Psoas muscle (tissue), 8 donors: ENCODE results near the gene FGFR2. TPM values are rescaled to one million over a fixed set of nuclear protein-coding genes. Genes with fewer than 3 reads are reported as not detected.

Experiments used
- ATAC-seq, 4 donors: fragments of 200-7000 bp; cut with Tn5 transposase; one replicate each; pipeline ENCODE4 v1.9.1; 2020; ENCODE audit warnings: moderate library complexity in 3 of 4, mild to moderate bottlenecking in 2 of 4
- DNase-seq, 2 donors: peaks; one replicate each; pipeline ENCODE4 v3.0.0-alpha.2; 2020
- H3K27ac ChIP-seq: fragments of 200-600 bp; one replicate; pipeline ENCODE4 v1.8.0; 2022
- H3K27me3 ChIP-seq, 3 donors: fragments of 200-600 bp in 1 of 3; one replicate each; pipeline versions ENCODE4 v1.6.1 to v1.8.0; 2013 to 2022; ENCODE audit warnings: low read length in 2 of 3, mild to moderate bottlenecking in 2 of 3, moderate library complexity in 1 of 3; ENCODE audit not compliant: insufficient read depth in 3 of 3
- H3K36me3 ChIP-seq, 2 donors: fragments of 200-600 bp in 1 of 2; one replicate each; pipeline versions ENCODE4 v1.6.1 to v1.8.0; 2013 to 2022; ENCODE audit warnings: low read depth in 1 of 2, mild to moderate bottlenecking in 1 of 2, moderate library complexity in 1 of 2; ENCODE audit not compliant: insufficient read depth in 1 of 2
- H3K4me1 ChIP-seq: fragments of 200-600 bp; one replicate; pipeline ENCODE4 v1.8.0; 2022
- H3K4me3 ChIP-seq: fragments of 200-600 bp; one replicate; pipeline ENCODE4 v1.8.0; 2022; ENCODE audit warnings: mild to moderate bottlenecking
- H3K9me3 ChIP-seq: fragments of 200-600 bp; one replicate; pipeline ENCODE4 v1.8.0; 2022
- CTCF ChIP-seq: fragments of 200-600 bp; IDR thresholded peaks from one replicate; pipeline ENCODE4 v1.8.0; 2022; ENCODE audit warnings: antibody characterized with exemption
- WGBS, 3 donors: extraction: QIAGEN DNeasy Blood & Tissue Kit; methylation state at CpG; one replicate each; pipeline versions ENCODE4 v1.1.6 to v1.1.7; 2013; 5-methylcytosine and 5-hydroxymethylcytosine counted together
- intact Hi-C, 2 donors: fragments of 100-400 bp; cut with DNase I; formaldehyde crosslinking; loops; one replicate each; pipeline versions ENCODE4 v1.11.0 to v1.14.2; 2022
- polyA plus RNA-seq, 3 donors: library from polyadenylated mRNA; stranded (reverse); fragments of 200-250 nt; gene quantifications; one replicate each; pipeline ENCODE4 v1.2.3, GENCODE V29; 2013
- total RNA-seq, 4 donors: library from RNA; stranded (reverse); fragmentation: NEBNext Ultra II Directional in 2 of 4; extraction: Animal tissue kit (Norgen Biotek cat#: 25700) in 2 of 4; gene quantifications; one replicate each; pipeline versions ENCODE4 v1.2.1 to v1.2.4, GENCODE V29; 2021 to 2023
- donor health status: healthy with polysubstance abuse.
- donor health status: DM: no; HTN: no; CAD: no; lungs with moderate emphysema.
- donor health status: Bipolar disorder and iron deficiency.
- donor health status: healthy.
- donor health status: DM: yes; HTN: yes; CAD: no.
- donor health status: DM: no; HTN: no; CAD: no.
- donor health status: DM: no; HTN: no; CAD: no.
- donor health status: DM: yes; HTN: yes; CAD: no.

Gene FGFR2
- total and polyA plus RNA-seq, 7 donors, result 0.08 to 0.50 (median 0.20) TPM; not detected in 2

- Histone ChIP-seq H3K4me3 (no peak overlapping the region), H3K36me3 (no peaks in the 10 kb centered on the region), H3K9me3 (no peaks in the 10 kb centered on the region), H3K4me1 (no peaks in the 10 kb centered on the region), H3K27me3 (no peaks in the 10 kb centered on the region), H3K27ac (no peak overlapping the region)
- TF ChIP-seq CTCF, result no peak
- 51 to 66% (median 59%) methylated on average over 7 of the region's 7 CpGs for WGBS, 3 donors
- ATAC-seq, result no peak
- intact Hi-C loops, result no loop called here
- no peak for DNase-seq
These were observed 54.7 kb downstream of the FGFR2 start for GRCh38 chr10:121543545-121543944.

GRCh38 chr10:121541450-121542120 lies 56.7 kb downstream of the FGFR2 start:
- no peak for TF ChIP-seq CTCF
- Histone ChIP-seq H3K27ac (no peak overlapping the region), H3K4me1 (no peaks in the 10 kb centered on the region), H3K4me3 (no peak overlapping the region), H3K36me3 (no peaks in the 10 kb centered on the region), H3K27me3 (no peaks in the 10 kb centered on the region), H3K9me3 (no peaks in the 10 kb centered on the region)
- no peak for ATAC-seq
- 59 to 70% (median 64%) methylated on average over 8 of the region's 8 CpGs for WGBS, 3 donors
- intact Hi-C loops, result no loop called here
- no peak for DNase-seq

GRCh38 chr10:121540732-121541395 lies 57.4 kb downstream of the FGFR2 start:
- DNase-seq (no peak), ATAC-seq (no peak)
- no peaks in the 10 kb centered on the region for H3K36me3 ChIP-seq
- no peak overlapping the region for H3K4me3 ChIP-seq
- TF ChIP-seq CTCF, result no peak
- H3K27me3 ChIP-seq, result no peaks in the 10 kb centered on the region
- no peak overlapping the region for H3K27ac ChIP-seq
- no peaks in the 10 kb centered on the region for H3K9me3 ChIP-seq
- WGBS, 3 donors, result 20 to 29% (median 21%) methylated on average over 6 of the region's 6 CpGs
- intact Hi-C loops, result no loop called here
- no peaks in the 10 kb centered on the region for H3K4me1 ChIP-seq

GRCh38 chr10:121539786-121540185 lies 58.5 kb downstream of the FGFR2 start:
- H3K36me3 ChIP-seq, result no peaks in the 10 kb centered on the region
- no peak overlapping the region for H3K4me3 ChIP-seq
- no peaks in the 10 kb centered on the region for H3K4me1 ChIP-seq
- no peaks in the 10 kb centered on the region for H3K27me3 ChIP-seq
- DNase-seq (no peak), ATAC-seq (no peak)
- no peak overlapping the region for H3K27ac ChIP-seq
- H3K9me3 ChIP-seq, result no peaks in the 10 kb centered on the region
- WGBS, 3 donors, result 43 to 65% (median 54%) methylated on average over 7 of the region's 7 CpGs
- intact Hi-C loops, result no loop called here
- no peak for TF ChIP-seq CTCF
